Occipital lobe (tissue), 2 donors: Measurements from ENCODE around the gene JARID2. TPM values are rescaled to one million over a fixed set of nuclear protein-coding genes. Genes with fewer than 3 reads are reported as not detected.
"Not testable (repeated sequence)": the region's sequence is repeated elsewhere in the genome, so short reads cannot be mapped to it uniquely, and the experiment has no call there.

ENCODE experiments used
- DNase-seq: peaks from one replicate; lab custom pipeline; 2025; lab: John Stamatoyannopoulos, UW
- total RNA-seq: library from RNA; depleted of rRNA; stranded (reverse); fragments of >200 nt; gene quantifications from one replicate; pipeline ENCODE4 v1.2.3, GENCODE V29; 2014

The JARID2 gene
- total RNA-seq, 1 donor from 2014 or later: 18.6 TPM

GRCh38 chr6:15536198-15536955 lies 290.5 kb downstream of the JARID2 start:
- DNase-seq: no peak

DNA sequence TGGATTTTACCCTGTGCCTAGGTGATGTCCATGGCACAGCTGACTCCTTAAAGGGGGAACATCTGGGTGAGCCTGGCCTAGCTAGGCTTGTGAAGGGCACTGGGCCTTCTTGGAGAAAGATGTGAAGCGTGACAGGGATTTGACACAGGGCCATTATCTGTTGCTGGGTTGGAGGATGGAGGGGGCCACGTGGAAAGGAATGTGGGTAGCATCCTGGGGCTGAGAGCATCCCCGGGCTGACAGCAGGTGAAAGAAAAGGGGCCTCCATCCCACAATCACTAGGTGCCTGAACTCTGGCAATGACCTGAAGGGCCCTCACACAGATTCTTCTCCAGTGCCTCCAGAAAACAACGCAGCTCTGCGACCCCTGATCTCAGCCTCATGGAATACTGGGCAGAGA lies 292.2 kb downstream of the JARID2 start:
- no peak for DNase-seq

GRCh38 chr6:15538766-15539495 lies 293.1 kb downstream of the JARID2 start:
- DNase-seq: no peak

GRCh38 chr6:15539722-15540270 lies 293.9 kb downstream of the JARID2 start:
- no peak for DNase-seq

DNA sequence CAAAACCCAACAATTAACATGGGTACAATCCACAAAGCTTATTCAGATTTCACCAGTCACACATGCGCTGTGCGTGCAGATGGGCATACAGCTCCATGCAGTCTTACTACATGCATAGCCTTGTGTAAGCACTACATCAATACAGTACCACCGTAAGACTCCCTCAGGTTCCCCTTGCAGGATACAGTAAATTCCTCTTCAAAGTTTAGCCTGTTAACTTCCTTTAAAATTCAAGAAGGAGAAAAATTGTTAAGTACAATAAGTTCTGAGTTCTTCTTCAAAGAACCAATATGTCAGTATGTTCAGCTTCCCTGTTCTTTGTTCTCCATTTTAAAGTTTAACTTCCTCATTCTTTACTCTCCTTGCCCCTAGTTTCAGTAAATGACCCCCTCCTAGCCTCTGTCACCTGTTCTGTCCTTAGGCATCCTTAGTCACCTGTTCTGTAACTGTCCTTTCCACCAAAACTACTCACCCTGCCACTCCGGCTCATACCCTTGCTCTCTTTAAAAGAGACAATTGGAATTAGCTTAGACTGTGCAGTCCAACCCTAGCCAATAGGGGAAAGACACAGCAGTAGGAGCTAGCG lies 297.6 kb downstream of the JARID2 start:
- not testable (repeated sequence) for DNase-seq

DNA sequence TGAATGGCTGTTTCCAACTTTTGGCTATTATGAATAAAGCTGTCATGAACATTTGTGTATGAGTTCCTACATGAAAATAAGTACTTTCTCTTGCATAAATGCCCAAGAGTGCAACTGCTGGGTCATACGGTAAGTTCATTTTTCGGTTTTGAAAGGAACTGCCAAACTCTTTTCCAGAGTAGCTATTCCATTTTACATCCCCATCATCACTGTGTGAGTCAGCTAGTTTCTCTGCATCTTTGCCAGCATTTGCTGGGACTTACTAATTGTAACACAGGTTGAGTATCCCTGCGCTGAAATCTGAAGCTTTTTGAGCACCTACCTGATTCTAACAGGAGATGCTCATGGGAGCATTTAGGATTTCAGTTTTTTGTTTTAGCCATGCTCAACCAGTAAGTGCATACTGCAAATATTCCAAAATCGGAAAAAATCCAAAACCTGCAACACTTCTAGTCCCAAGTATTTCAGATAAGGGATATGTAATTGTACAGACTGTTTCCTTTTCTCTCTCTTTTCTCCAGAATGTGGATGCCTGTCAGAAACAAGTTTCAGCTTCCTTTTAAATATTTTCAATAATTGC lies 298.5 kb downstream of the JARID2 start:
- DNase-seq: no peak

DNA sequence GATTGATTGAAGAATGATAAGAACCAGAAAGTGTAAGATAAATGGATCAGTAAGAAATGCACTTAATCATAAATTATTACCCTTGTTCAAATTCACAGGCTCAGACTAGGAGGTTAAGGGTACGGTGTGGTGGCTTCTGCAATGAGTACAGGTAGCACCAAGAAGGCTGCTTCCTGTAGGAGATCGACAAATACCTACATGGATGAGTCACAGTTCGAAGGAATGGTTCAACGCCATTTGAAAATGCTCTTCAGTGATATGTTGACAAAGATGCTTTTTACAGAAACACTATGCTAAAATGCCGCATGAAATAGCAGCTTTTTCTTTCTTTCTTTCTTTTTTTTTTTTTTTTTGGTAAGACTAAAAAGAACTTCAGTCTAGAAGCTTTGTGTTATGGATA lies 300.7 kb downstream of the JARID2 start:
- no peak for DNase-seq

- DNase-seq: no peak
These were observed 301.5 kb downstream of the JARID2 start for GRCh38 chr6:15547400-15547799.

DNA sequence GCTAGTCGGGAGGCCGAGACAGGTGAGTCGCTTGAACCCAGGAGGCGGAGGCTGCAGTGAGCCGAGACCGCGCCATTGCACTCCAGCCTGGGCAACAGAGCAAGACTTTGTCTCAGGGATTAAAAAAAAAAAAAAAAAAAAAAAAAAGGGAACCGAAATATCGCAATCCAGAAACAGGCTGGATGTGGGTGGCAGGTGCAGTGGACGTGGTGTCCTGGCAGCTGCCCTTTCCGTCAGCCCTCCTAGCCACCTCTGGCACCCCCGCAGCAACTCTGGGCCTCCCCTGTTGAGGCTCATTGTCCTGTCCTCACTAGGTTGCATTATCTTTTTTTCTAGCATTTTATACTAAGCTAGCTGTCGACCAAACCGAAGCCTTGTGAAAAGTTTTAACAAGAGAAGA lies 303.5 kb downstream of the JARID2 start:
- no peak for DNase-seq

DNA sequence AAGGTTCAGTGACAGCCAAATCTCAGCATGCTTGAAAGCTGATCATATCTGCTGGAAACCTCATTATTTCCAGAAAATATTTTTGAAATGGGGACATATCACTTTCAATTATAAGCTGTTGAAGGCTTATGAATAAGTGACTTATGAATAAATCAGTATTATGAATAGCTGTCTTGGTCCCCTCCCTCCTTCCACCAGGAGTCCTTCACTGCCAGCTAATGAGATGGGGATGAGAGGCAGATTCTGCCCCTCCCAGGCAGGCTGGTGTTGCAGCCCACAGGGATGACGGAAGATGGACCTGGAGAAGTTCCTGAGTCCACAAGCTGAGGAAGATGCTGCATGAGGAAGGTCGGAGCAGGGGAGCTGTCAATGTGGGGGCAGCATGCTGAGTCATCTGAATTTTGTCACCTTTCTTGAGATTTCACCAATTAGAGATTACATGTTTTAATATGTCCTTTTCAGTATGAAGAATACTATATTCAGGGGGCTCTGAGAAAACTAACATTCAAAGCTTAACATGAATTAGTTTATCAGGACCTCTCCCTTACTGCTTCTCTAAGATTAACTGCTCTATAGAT lies 304.8 kb downstream of the JARID2 start:
- DNase-seq: no peak

- DNase-seq: no peak
These were observed 305.4 kb downstream of the JARID2 start for GRCh38 chr6:15551262-15551661.

DNA sequence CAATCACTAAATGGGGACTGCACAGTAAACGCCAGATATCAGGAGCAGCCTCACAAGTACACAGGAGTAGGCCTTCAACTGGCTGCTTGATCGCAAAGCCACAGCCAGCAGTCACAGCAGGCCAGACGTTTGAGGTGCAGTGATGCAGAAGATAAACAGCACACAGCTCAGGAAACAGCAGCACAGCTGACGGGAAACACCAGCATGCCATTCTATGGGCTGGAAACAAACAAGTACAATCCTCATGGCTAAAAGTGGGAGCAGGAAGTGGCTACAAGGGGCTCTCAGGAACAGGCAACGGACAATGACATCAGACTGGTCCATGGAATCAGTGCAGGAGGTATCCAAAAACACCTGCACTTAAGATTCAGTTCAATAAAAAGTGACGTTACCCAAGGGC lies 305.9 kb downstream of the JARID2 start:
- DNase-seq: no peak

GRCh38 chr6:15553031-15553430 lies 307.2 kb downstream of the JARID2 start:
- DNase-seq: no peak

DNA sequence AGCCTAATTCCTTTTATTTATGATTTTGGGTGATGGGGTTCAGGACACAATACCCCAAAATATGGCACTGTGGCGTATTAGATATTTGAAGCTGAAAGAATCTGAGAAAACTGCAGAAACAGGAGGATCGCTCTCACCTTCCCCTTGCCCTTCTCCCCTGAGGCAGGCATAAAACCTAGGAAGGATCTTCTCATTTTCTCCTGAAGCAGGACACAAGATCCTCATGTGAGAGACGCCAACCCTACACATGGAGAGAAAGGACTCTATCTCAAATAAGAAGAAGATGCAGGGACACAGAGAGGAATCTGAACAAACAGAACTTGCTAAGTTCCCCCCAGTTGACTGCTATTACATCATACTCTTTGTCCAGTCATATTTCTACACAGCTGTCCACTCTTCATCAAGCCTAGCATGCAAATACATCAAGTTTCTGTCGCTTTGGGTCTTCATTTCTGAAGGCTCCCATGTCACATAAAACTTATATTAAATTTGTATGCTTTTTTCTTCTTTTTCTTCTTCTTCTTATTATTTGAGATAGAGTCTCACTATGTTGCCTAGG lies 307.9 kb downstream of the JARID2 start:
- no peak for DNase-seq

DNA sequence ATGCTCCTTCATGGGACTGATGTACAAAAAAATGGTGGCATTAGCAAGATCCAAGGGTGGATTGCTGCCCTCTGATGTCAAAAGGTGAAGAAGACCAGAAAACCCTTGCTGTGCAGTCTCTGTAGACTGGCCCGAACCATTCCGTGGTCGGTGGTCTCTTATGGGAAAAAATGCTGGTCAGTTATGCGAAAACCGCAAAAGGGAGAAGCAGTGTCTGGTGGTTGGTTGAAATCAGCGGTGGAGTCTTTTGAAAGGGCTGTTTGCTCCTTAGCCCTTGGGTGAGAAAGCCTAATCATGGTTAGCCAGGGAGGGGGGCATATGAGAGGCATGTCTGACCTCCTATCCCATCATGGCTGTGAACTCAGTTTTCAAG lies 308.8 kb downstream of the JARID2 start:
- DNase-seq: no peak

DNA sequence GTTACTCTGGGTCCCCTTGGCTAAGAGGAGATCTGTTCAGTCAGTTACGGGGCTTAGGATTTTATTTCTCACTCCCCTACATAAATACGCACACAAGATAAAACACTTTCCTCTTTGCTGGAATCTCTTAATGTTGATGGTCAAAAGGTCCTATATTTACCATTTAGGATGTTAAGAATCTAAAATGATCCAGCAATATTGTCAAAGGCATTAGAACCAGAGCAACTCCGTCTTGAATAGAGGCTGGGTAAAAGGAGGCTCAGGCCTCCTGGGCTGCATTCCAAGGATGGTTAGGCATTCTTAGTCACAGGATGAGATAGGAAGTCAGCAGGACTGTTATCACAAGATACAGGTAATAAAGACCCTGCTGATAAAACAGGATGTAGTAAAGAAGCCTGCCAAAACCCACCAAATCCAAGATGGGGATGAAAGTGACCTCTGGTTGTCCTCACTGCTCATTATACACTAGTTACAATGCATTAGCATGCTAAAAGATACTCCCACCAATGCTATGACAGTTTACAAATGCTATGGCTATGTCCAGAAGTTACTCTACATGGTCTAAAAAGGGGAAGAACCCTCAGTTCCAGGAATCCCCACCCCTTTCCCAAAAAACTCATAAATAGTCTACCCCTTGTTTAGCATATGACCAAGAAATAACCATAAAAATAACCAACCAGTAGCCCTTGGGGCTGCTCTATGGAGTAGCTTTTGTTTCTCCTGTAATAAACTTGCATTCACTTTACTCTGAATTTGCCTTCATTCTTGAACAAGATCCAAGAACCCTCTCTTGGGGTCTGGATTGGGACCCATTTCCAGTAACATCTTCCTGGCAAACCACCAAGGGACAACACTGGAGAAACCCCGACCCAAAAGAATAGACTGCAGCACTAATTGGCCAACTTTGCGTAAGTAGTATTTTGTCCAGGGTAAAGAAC lies 309.5 kb downstream of the JARID2 start:
- DNase-seq: no peak

GRCh38 chr6:15556711-15557110 lies 310.8 kb downstream of the JARID2 start:
- DNase-seq: no peak

- no peak for DNase-seq
These were observed 311.3 kb downstream of the JARID2 start for GRCh38 chr6:15557174-15557573.

GRCh38 chr6:15560713-15561112 lies 314.8 kb downstream of the JARID2 start:
- no peak for DNase-seq
